B cell (primary cell): ENCODE measurements around the gene RPTOR.

Experiments
- EZH2 ChIP-seq: IDR thresholded peaks from 2 replicates; pipeline ENCODE4 v1.6.1; 2012; ENCODE audit warnings: borderline replicate concordance, low read depth, mild to moderate bottlenecking, moderate library complexity, low read length; ENCODE audit not compliant: insufficient read depth, poor library complexity, severe bottlenecking
- TF ChIP-seq, protein P1 (sequence below): fragments of 200-600 bp; IDR thresholded peaks from one replicate; pipeline ENCODE4 v1.8.0; 2022; ENCODE audit warnings: antibody characterized with exemption, mild to moderate bottlenecking

DNA sequence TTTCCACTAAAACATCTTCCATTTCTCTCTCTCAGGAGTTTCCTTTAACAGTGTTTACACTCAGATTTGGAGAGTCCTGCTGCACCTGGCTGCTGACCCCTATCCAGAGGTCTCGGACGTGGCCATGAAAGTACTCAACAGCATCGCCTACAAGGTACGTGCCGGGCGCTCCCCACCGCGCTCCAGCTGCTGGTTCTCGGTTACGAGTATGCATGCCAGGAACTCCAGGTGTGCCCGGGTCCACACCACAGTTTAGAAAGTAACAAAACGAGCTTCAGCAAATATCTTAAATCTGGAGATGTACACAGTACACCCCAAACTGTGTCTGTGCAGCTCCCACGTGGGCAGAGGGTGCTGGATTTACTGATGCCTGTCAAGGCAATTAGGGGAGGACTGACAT, 364.1 kb downstream of the RPTOR start:
- TF ChIP-seq, protein P1, sequence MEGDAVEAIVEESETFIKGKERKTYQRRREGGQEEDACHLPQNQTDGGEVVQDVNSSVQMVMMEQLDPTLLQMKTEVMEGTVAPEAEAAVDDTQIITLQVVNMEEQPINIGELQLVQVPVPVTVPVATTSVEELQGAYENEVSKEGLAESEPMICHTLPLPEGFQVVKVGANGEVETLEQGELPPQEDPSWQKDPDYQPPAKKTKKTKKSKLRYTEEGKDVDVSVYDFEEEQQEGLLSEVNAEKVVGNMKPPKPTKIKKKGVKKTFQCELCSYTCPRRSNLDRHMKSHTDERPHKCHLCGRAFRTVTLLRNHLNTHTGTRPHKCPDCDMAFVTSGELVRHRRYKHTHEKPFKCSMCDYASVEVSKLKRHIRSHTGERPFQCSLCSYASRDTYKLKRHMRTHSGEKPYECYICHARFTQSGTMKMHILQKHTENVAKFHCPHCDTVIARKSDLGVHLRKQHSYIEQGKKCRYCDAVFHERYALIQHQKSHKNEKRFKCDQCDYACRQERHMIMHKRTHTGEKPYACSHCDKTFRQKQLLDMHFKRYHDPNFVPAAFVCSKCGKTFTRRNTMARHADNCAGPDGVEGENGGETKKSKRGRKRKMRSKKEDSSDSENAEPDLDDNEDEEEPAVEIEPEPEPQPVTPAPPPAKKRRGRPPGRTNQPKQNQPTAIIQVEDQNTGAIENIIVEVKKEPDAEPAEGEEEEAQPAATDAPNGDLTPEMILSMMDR: no peak
- TF ChIP-seq EZH2: no peak
